EH (cell line): ENCODE measurements around the gene TNFRSF8.
"Not testable (repeated sequence)": the region's sequence is repeated elsewhere in the genome, so short reads cannot be mapped to it uniquely, and the experiment has no call there.

Source experiments
- DNase-seq: peaks from one replicate; pipeline ENCODE4 v3.0.0-alpha.2; 2015; ENCODE audit warnings: low read depth

Gene TNFRSF8

GRCh38 chr1:12063141-12064072, at the start of gene TNFRSF8:
Gene TNFRSF8, plus strand, starts transcription at chr1:12063303. Its CDS starts 296 bp downstream, at chr1:12063599.
- peak; percentile 23 for DNase-seq

DNA sequence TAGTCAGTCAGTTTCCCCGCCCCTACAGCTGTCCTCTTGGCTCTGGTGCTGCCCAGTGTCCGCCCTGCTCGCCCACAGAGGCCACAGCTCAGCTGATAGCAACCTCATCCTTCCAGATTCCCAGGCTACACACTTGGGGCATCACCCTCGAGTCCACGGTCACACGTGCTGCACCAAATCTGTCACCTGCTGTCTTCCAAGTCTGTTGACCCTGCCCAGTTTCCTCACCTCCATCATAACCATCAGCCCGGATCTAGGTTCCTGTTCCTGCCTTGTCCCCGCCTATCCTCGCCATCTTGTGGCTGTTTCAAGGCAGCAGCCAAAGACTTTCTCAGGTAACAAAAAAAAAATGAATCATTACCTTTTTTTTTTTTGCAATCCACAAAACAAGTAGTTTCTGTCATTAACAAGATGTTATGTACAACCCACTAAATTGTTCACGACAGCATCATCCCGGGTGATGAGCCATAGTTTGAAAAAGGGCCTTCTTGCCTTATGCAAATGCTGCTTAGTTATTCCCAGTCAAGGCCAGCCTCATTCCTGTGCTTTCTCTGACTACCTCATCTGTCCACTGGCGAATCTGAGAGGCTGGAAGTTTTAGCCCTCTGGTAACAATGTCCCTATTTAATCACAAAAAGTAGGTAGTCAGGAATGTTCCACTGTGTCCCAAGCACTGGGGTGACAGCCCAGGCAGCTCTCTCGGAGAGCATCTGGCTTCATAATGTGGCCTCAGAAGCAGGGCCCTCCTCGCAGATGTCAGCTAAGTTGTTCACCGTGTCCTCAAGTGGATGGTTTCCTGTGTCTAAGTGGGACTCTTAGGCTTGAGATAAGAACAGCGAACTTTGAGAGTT, 48.7 kb upstream of the TNFRSF8 start:
- DNase-seq, result peak; percentile 66

- DNase-seq, result peak; percentile 78
Observed at GRCh38 chr1:12015001-12015491, 48.1 kb upstream of the TNFRSF8 start.

DNA sequence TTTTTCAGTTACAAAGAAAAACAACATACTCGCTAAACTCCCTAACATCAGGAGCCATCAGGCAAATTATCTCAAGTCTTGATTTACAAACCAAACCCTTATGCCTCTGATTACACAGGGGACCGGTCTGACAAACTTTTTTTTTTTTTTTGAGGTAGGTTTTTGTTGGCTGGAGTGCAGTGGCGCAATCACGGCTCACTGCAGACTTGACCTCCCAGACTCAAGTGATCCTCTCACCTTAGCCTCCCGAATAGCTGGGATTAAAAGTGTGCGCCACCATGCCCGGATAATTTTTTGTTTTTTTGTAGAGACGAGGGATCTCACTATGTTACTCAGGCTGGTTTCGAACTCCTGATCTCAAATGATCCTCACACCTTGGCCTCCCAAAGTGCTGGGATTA, 47.6 kb upstream of the TNFRSF8 start:
- DNase-seq, result no peak

- DNase-seq, result no peak
Observed at GRCh38 chr1:12016182-12016581, 46.9 kb upstream of the TNFRSF8 start.

GRCh38 chr1:12019858-12020509, 43.1 kb upstream of the TNFRSF8 start:
- DNase-seq, result peak; percentile 24

GRCh38 chr1:12021616-12022015, 41.5 kb upstream of the TNFRSF8 start:
- no peak for DNase-seq

DNA sequence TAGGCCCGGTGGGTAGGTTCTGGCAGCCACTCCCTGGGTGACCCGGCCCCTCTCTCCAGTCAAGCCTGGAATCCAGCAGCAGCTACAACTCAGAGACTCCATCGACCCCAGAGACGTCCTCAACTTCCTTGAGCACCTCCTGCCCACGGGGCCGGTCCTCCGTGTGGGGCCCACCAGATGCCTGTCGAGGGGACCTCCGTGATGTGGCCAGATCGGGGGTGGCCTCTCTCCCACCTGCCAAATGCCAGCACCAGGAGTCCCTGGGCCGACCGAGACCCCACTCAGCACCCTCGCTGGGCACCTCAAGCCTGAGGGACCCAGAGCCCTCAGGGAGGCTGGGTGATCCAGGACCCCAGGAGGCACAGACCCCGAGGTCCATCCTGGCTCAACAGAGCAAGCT, 41.1 kb upstream of the TNFRSF8 start:
- no peak for DNase-seq

- no peak for DNase-seq
Observed at GRCh38 chr1:12026586-12026985, 36.5 kb upstream of the TNFRSF8 start.

GRCh38 chr1:12028248-12028647, 34.9 kb upstream of the TNFRSF8 start:
- no peak for DNase-seq

DNA sequence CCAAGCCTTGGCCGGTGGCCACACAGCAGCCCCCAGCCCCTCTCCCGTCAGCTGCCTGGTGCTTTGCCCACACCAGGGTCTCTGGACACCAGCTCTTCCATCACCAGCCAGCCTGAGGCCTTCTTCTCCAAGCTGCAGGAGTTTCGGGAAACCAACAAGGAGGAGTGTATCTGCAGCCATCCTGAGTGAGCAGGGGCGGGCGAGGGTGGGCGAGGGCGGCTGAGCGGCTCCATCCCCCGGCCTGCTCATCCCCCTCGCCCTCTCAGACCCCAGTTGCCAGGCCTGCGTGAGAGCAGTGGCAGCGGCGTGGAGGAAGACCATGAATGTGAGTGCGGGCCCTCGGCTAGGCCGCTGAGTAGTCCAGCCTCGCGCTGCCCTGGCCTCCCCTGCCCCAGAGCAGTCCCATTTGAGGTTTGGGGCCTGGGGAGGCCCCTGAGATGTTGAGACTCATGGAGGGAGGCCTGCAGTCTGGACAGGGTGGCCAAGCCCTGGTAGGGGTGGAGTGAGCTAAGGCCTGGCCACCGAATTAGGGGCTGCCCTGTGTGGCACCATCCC, 34.1 kb upstream of the TNFRSF8 start:
- DNase-seq, result no peak

DNA sequence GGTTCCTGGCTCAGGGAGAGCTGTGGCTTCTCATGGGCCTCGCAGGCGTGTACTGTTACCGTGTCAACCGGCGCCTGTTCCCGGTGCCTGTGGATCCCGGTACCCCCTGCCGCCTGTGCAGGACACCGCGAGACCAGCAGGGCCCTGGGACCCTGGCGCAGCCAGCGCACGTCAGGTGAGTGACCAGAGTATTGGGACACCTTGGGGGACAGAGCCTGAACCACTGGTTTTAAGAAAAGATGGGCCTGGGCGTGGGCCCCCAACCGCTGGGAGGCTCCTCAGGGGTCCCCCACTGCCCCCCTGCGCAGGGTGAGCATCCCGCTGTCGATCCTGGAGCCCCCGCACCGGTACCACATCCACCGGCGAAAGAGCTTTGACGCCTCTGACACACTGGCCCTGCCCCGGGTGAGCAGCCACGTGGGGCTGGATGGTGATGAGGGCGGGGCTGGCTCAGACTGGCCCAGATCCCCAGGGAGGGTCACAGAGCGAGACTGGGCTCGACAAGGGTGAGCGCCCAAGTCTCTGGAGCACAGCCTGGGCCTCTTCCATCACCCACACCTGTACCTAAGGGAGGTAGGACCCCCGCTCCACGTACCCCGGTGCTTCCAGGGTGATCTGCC, 33.3 kb upstream of the TNFRSF8 start:
- DNase-seq, result no peak

- DNase-seq, result peak; percentile 43
Observed at GRCh38 chr1:12031039-12031980, 31.8 kb upstream of the TNFRSF8 start.

DNA sequence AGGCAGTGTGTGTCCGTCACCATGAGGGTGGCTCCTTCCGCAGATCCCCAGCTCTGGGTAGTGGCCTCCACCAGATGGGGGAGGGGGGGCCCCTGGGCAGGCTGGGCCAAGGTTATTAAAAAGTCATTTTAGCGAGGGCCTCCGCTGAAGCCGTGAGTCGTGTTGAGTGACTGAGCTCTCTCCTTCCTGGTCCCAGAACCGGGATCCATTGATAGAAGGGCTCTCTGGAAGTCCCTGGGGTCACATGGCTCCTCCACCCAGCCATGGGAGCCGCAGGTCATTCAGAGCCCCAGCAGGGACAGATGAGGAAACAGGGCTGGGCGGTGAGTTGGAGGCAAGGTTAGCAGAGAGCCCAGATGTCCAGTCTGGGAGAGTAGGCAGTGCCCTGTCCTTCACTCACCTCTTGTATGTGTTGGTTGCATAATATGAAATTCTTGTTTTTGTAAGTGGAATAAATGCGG, 30.9 kb upstream of the TNFRSF8 start:
- no peak for DNase-seq

- DNase-seq, result not testable (repeated sequence)
Observed at GRCh38 chr1:12033441-12033840, 29.7 kb upstream of the TNFRSF8 start.

GRCh38 chr1:12034381-12034801, 28.7 kb upstream of the TNFRSF8 start:
- DNase-seq, result peak; percentile 38

- DNase-seq, result no peak
Observed at GRCh38 chr1:12035312-12035711, 27.8 kb upstream of the TNFRSF8 start.

GRCh38 chr1:12037486-12038355, 25.4 kb upstream of the TNFRSF8 start:
- DNase-seq, result no peak
